ENCODE data around the gene XRCC1. TPM values are rescaled to one million over a fixed set of nuclear protein-coding genes. Genes with fewer than 3 reads are reported as not detected.
"Not testable (repeated sequence)": the region's sequence is repeated elsewhere in the genome, so short reads cannot be mapped to it uniquely, and the experiment has no call there.

XRCC1 gene
- total RNA-seq, 1 donor from 2014 or later: 70.7 TPM

DNA sequence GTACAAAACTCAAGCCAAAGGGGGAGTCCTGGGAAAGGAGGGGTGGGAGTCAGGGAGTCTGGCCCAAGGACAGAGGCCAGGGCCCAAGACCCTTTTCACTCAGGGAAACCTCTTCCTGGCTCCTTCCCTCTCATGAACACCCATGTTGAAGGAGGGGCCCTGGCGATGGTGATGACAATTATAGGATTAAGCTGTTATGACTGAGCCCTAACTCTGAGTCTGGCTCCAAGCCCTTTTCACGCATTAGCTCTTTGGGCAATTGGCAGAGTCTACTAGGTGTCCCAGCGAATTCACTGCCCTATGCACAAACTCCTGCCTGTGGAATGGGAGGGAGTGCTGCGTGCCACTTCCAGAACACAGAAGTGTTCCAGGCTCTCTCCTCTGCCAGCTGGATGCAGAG is 21.7 kb downstream of the XRCC1 start:
- DNase-seq (ENCODE audit: low spot score, unreplicated experiment): no peak
- Mint-ChIP-seq H3K27me3 (no peaks in the 10 kb centered on the region), H3K27ac (no peak overlapping the region), H3K4me1 (ENCODE audit: low read depth) (no peaks in the 10 kb centered on the region), H3K4me3 (ENCODE audit: low read depth) (no peak overlapping the region), H3K36me3 (ENCODE audit: insufficient read depth) (peaks cover 24% of the 10 kb centered on the region), H3K9me3 (ENCODE audit: low read depth) (no peaks in the 10 kb centered on the region)
- no peak for TF ChIP-seq CTCF (IDR thresholded peaks at IDR 0.05; ENCODE audit: unreplicated experiment)

GRCh38 chr19:43552616-43553015 is 22.7 kb downstream of the XRCC1 start:
- peaks cover 26% of the 10 kb centered on the region for H3K36me3 Mint-ChIP-seq (ENCODE audit: insufficient read depth)
- no peaks in the 10 kb centered on the region for H3K9me3 Mint-ChIP-seq (ENCODE audit: low read depth)
- TF ChIP-seq CTCF (IDR thresholded peaks at IDR 0.05; ENCODE audit: unreplicated experiment): no peak
- H3K4me3 Mint-ChIP-seq (ENCODE audit: low read depth): no peak overlapping the region
- H3K4me1 Mint-ChIP-seq (ENCODE audit: low read depth): no peaks in the 10 kb centered on the region
- H3K27ac Mint-ChIP-seq: no peak overlapping the region
- no peaks in the 10 kb centered on the region for H3K27me3 Mint-ChIP-seq
- no peak for DNase-seq (ENCODE audit: low spot score, unreplicated experiment)

- Mint-ChIP-seq H3K36me3 (ENCODE audit: insufficient read depth) (peaks cover 28% of the 10 kb centered on the region), H3K4me1 (ENCODE audit: low read depth) (no peaks in the 10 kb centered on the region), H3K27ac (no peak overlapping the region), H3K4me3 (ENCODE audit: low read depth) (no peak overlapping the region), H3K27me3 (no peaks in the 10 kb centered on the region), H3K9me3 (ENCODE audit: low read depth) (no peaks in the 10 kb centered on the region)
- DNase-seq (ENCODE audit: low spot score, unreplicated experiment): no peak
- TF ChIP-seq CTCF (IDR thresholded peaks at IDR 0.05; ENCODE audit: unreplicated experiment): no peak
Observed at GRCh38 chr19:43552198-43552450, 23.2 kb downstream of the XRCC1 start.

DNA sequence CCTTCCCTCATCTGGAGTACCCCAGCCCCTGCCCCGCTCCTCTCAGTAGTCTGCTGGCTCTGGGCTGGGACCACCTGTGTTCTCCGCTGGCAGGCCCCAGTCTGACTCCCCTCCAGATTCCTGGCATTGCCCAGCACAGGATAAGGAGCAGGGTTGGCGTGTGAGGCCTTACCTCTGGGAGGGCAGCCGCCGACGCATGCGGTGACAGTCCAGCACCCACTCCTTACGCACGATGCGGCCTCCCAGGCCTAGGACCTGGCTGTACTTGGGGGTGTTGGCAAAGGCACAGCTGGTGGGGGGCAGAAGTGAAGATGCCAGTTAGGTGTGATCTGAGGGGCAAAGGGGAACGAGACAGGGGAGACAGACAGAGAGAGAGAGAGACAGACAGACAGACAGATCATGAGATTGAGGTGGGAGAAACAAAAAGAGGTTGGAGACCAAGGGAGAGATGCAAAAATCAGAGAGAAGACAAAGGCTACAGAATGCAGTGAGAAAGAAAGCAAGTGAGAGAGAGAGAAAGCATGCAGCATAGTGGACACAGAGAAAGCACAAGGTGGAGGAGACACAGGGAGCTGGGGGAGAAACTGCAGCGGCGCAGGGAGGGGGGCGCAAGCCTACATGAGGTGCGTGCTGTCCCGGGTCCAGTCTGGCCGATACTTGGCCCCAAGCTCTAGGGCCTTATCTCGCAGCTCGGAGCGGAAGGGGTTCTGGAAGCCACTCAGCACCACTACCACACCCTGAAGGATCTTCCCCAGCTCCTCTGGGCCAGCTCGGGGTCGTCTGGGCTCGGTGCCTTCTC is 23.7 kb downstream of the XRCC1 start:
- no peak for TF ChIP-seq CTCF (IDR thresholded peaks at IDR 0.05; ENCODE audit: unreplicated experiment)
- DNase-seq (ENCODE audit: low spot score, unreplicated experiment): no peak
- Mint-ChIP-seq H3K4me1 (ENCODE audit: low read depth) (no peaks in the 10 kb centered on the region), H3K4me3 (ENCODE audit: low read depth) (no peak overlapping the region), H3K27ac (no peak overlapping the region), H3K36me3 (ENCODE audit: insufficient read depth) (peaks cover 28% of the 10 kb centered on the region), H3K9me3 (ENCODE audit: low read depth) (no peaks in the 10 kb centered on the region), H3K27me3 (no peaks in the 10 kb centered on the region)

DNA sequence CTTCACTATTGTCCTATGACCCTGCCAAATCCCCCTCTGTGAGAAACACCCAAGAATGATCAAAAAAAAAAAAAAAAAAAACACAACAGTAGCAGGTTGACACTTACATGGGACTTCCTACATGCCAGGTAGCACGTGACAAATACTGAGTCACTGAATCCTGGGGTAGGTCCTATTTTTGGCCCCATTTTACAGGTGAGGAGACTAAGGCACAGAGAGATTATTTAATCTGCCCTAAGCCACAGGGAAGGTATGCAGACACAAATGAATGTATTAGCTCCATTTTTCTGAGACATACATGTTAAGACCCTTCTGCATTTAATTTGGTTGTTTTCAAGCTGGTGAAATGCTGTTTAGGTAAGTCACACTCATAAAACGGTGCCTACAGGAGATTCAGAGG is 26.6 kb downstream of the XRCC1 start:
- Mint-ChIP-seq H3K4me3 (ENCODE audit: low read depth) (no peak overlapping the region), H3K4me1 (ENCODE audit: low read depth) (no peaks in the 10 kb centered on the region), H3K9me3 (ENCODE audit: low read depth) (no peaks in the 10 kb centered on the region), H3K27me3 (no peaks in the 10 kb centered on the region), H3K36me3 (ENCODE audit: insufficient read depth) (peaks cover 31% of the 10 kb centered on the region), H3K27ac (no peak overlapping the region)
- no peak for DNase-seq (ENCODE audit: low spot score, unreplicated experiment)
- no peak for TF ChIP-seq CTCF (IDR thresholded peaks at IDR 0.05; ENCODE audit: unreplicated experiment)

DNA sequence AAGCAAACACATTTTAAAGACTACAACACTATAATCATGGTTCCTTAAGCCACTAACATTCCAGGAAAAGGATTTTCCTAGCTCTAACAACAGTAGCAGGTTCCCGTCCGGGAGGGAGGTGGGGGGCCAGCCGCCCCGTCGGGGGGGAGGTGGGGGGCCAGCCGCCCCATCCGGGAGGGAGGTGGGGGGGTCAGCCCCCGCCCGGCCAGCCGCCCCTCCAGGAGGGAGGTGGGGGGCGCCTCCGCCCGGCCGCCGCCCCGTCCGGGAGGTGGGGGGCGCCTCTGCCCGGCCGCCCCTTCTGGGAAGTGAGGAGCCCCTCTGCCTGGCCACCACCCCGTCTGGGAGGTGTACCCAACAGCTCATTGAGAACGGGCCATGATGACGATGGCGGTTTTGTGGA is 27.4 kb downstream of the XRCC1 start:
- not testable (repeated sequence) for H3K27me3 Mint-ChIP-seq; DNase-seq (ENCODE audit: low spot score, unreplicated experiment); H3K4me1 Mint-ChIP-seq (ENCODE audit: low read depth); H3K9me3 Mint-ChIP-seq (ENCODE audit: low read depth); H3K27ac Mint-ChIP-seq; H3K4me3 Mint-ChIP-seq (ENCODE audit: low read depth)
- peaks cover 33% of the 10 kb centered on the region for H3K36me3 Mint-ChIP-seq (ENCODE audit: insufficient read depth)

Data from progenitor cell of endocrine pancreas (in vitro differentiated cells).